Caco-2 (cell line): ENCODE measurements around the gene MAN1C1. TPM values are rescaled to one million over a fixed set of nuclear protein-coding genes. Genes with fewer than 3 reads are reported as not detected.

Experiments
- BruUV-seq: library from RNA; stranded (reverse); fragments of 400-500 nt; replicated peaks from 2 replicates; lab custom pipeline; 2021; lab: Mats Ljungman, UMichigan
- CTCF ChIA-PET: fragments of 300-600 bp; sonication (Branson Sonifier 250); formaldehyde crosslinking; loops from one replicate; lab custom pipeline; 2022; ENCODE audit warnings: antibody characterized with exemption; lab: Charles Lee
- POLR2A ChIA-PET: fragments of 300-600 bp; sonication (Branson Sonifier 250); formaldehyde crosslinking; loops from one replicate; lab custom pipeline; 2022; ENCODE audit warnings: antibody characterized with exemption; lab: Charles Lee
- DNase-seq, 2 experiments: peaks; one replicate each; pipeline versions ENCODE4 v3.0.0 to v3.0.0-alpha.2; 2020 to 2022
- H3K27me3 ChIP-seq: replicated peaks from 2 replicates; pipeline ENCODE4 v1.6.0; 2011; ENCODE audit warnings: low read length; ENCODE audit not compliant: control insufficient read depth, insufficient read depth
- H3K36me3 ChIP-seq: 2 replicates; pipeline ENCODE4 v1.5.1; 2011; ENCODE audit warnings: low read length; ENCODE audit not compliant: control insufficient read depth, insufficient read depth
- H3K4me1 ChIP-seq: fragments of 250-450 bp; sonication (Bioruptor Pico); 2 replicates; pipeline ENCODE4 v1.5.1; 2020; ENCODE audit warnings: mild to moderate bottlenecking
- H3K4me3 ChIP-seq: 2 replicates; pipeline ENCODE4 v1.5.1; 2011; ENCODE audit warnings: low read depth, mild to moderate bottlenecking, control low read depth, low read length
- H3K9me3 ChIP-seq: fragments of 250-450 bp; sonication (Bioruptor Pico); 2 replicates; pipeline ENCODE4 v1.5.1; 2020; ENCODE audit warnings: mild to moderate bottlenecking, moderate library complexity
- H3K27ac Mint-ChIP-seq: one replicate; pipeline ENCODE4 v1.8.0; 2022; ENCODE audit warnings: mixed read lengths; ENCODE audit not compliant: unreplicated experiment
- H3K27me3 Mint-ChIP-seq: one replicate; pipeline ENCODE4 v1.8.0; 2022; ENCODE audit warnings: mixed read lengths; ENCODE audit not compliant: insufficient read depth, unreplicated experiment
- H3K36me3 Mint-ChIP-seq: one replicate; pipeline ENCODE4 v1.8.0; 2022; ENCODE audit warnings: mild to moderate bottlenecking, mixed read lengths; ENCODE audit not compliant: insufficient read depth, unreplicated experiment
- H3K4me1 Mint-ChIP-seq: one replicate; pipeline ENCODE4 v1.8.0; 2022; ENCODE audit warnings: low read depth, mixed read lengths; ENCODE audit not compliant: unreplicated experiment
- H3K4me3 Mint-ChIP-seq: one replicate; pipeline ENCODE4 v1.8.0; 2022; ENCODE audit warnings: mild to moderate bottlenecking, moderate library complexity, mixed read lengths; ENCODE audit not compliant: unreplicated experiment
- H3K9me3 Mint-ChIP-seq: one replicate; pipeline ENCODE4 v1.8.0; 2022; ENCODE audit warnings: mixed read lengths; ENCODE audit not compliant: unreplicated experiment
- intact Hi-C: fragments of 100-400 bp; cut with micrococcal nuclease; formaldehyde crosslinking; loops from one replicate; pipeline ENCODE4 v1.10.0; 2022; ENCODE audit not compliant: unreplicated experiment
- total RNA-seq: library from RNA; stranded (reverse); gene quantifications from 2 replicates; pipeline ENCODE4 v1.2.3, GENCODE V29; 2022
- TF ChIP-seq, protein P1 (sequence below), 2 experiments: fragments of 200-600 bp in 1 of 2; IDR thresholded peaks; 1 replicate in 1 of 2; 2 replicates in 1 of 2; pipeline versions ENCODE4 v1.5.1 to v1.8.0; 2011 to 2022; ENCODE audit warnings: antibody characterized with exemption in 1 of 2, control low read depth in 1 of 2, inconsistent platforms in 1 of 2, low read depth in 1 of 2, low read length in 1 of 2, mild to moderate bottlenecking in 1 of 2, moderate library complexity in 1 of 2; ENCODE audit not compliant: insufficient read depth in 1 of 2, severe bottlenecking in 1 of 2, unreplicated experiment in 1 of 2

Gene MAN1C1
- total RNA-seq, 1 experiment from 2014 or later: 2.7 TPM

DNA sequence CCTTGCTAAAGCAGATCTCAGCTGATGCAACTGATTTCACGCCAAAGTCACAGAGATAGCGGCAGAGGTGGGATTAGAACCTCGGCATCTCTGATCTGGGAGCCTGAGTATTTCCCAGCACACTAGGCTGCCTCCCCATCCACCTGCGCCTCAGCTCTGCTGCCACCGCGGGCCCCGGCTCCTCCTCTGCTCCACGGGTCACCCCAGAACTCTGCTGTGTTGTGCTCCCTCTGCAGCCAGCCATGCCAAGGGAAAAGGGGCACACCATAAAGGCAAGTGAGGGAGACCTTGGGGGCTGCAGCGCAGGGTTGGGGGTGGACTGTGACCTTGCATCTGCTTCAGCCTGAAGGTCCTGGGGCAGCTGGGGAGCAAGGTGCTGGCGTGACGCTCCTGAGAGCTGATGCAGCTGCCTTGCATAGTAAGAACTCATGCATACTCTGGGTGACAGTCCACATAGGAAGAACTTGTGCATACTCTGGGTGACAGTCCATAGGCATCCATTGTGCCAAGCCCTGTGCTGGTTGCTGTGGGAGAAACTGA, 68.7 kb downstream of the MAN1C1 start:
- Mint-ChIP-seq H3K4me1 (no peaks in the 10 kb centered on the region), H3K4me3 (no peak overlapping the region), H3K27me3 (no peaks in the 10 kb centered on the region), H3K36me3 (no peaks in the 10 kb centered on the region), H3K9me3 (no peaks in the 10 kb centered on the region), H3K27ac (no peak overlapping the region)
- no peak overlapping the region for H3K4me3 ChIP-seq
- ChIA-PET POLR2A (no interaction called here), CTCF (no interaction called here)
- no TSS peak for BruUV-seq
- no peaks in the 10 kb centered on the region for H3K36me3 ChIP-seq
- intact Hi-C loops: no loop called here
- no peaks in the 10 kb centered on the region for H3K4me1 ChIP-seq
- TF ChIP-seq, protein P1, sequence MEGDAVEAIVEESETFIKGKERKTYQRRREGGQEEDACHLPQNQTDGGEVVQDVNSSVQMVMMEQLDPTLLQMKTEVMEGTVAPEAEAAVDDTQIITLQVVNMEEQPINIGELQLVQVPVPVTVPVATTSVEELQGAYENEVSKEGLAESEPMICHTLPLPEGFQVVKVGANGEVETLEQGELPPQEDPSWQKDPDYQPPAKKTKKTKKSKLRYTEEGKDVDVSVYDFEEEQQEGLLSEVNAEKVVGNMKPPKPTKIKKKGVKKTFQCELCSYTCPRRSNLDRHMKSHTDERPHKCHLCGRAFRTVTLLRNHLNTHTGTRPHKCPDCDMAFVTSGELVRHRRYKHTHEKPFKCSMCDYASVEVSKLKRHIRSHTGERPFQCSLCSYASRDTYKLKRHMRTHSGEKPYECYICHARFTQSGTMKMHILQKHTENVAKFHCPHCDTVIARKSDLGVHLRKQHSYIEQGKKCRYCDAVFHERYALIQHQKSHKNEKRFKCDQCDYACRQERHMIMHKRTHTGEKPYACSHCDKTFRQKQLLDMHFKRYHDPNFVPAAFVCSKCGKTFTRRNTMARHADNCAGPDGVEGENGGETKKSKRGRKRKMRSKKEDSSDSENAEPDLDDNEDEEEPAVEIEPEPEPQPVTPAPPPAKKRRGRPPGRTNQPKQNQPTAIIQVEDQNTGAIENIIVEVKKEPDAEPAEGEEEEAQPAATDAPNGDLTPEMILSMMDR (IDR thresholded peaks at IDR 0.05; ENCODE audit: insufficient read depth in 1 of 2, low read depth in 1 of 2, low read length in 1 of 2, severe bottlenecking in 1 of 2, unreplicated experiment in 1 of 2): no peak
- H3K27me3 ChIP-seq: no peaks in the 10 kb centered on the region
- H3K9me3 ChIP-seq: no peaks in the 10 kb centered on the region
- DNase-seq: no peak

DNA sequence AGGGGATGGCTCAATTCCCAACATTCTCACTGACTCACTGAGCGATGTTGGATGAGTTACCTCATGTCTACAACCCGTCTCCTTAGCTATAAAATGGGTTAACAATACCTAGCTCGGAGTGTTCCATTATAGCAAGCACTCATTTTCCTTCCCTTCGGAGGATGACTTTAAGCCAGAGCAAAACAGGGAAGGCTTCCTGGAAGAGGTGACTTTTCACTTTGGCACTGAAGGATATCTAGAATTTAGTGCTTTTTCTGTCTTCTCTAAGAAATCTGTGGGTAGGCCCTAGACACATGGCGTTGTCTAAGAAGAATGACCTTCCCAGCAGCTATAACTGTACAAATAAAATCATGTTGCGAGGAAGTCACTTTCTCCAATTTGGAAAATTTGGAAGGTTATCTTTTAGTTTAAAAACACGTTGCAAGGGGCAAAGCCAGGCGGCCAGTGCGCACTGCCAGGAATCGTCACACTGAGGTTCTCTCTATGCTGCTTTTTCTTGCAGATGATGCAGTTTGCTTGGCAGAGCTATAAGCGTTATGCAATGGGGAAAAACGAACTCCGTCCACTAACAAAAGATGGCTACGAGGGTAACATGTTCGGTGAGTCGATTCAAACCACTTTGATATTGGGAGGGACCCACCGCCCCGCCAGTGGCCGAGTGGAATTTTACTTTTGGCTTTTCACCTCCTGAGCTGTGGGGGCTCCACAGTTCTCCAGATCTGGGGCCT, 69.5 kb downstream of the MAN1C1 start:
- no peaks in the 10 kb centered on the region for H3K4me1 ChIP-seq
- no peaks in the 10 kb centered on the region for H3K36me3 Mint-ChIP-seq
- no peaks in the 10 kb centered on the region for H3K9me3 ChIP-seq
- ChIA-PET POLR2A (no interaction called here), CTCF (no interaction called here)
- H3K4me1 Mint-ChIP-seq: no peaks in the 10 kb centered on the region
- H3K36me3 ChIP-seq: no peaks in the 10 kb centered on the region
- no peak overlapping the region for H3K4me3 ChIP-seq
- no peaks in the 10 kb centered on the region for H3K27me3 Mint-ChIP-seq
- BruUV-seq: no TSS peak
- H3K9me3 Mint-ChIP-seq: no peaks in the 10 kb centered on the region
- TF ChIP-seq, protein P1 (IDR thresholded peaks at IDR 0.05; ENCODE audit: insufficient read depth in 1 of 2, low read depth in 1 of 2, low read length in 1 of 2, severe bottlenecking in 1 of 2, unreplicated experiment in 1 of 2): no peak
- H3K27ac Mint-ChIP-seq: no peak overlapping the region
- no peaks in the 10 kb centered on the region for H3K27me3 ChIP-seq
- H3K4me3 Mint-ChIP-seq: no peak overlapping the region
- intact Hi-C loops: no loop called here
- no peak for DNase-seq

- H3K36me3 ChIP-seq: no peaks in the 10 kb centered on the region
- no peaks in the 10 kb centered on the region for H3K4me1 ChIP-seq
- no TSS peak for BruUV-seq
- H3K9me3 ChIP-seq: no peaks in the 10 kb centered on the region
- H3K36me3 Mint-ChIP-seq: no peaks in the 10 kb centered on the region
- no peak overlapping the region for H3K27ac Mint-ChIP-seq
- H3K4me3 Mint-ChIP-seq: no peak overlapping the region
- no peaks in the 10 kb centered on the region for H3K4me1 Mint-ChIP-seq
- intact Hi-C loops: no loop called here
- H3K4me3 ChIP-seq: no peak overlapping the region
- no peaks in the 10 kb centered on the region for H3K27me3 Mint-ChIP-seq
- TF ChIP-seq, protein P1 (IDR thresholded peaks at IDR 0.05; ENCODE audit: insufficient read depth in 1 of 2, low read depth in 1 of 2, low read length in 1 of 2, severe bottlenecking in 1 of 2, unreplicated experiment in 1 of 2): no peak
- ChIA-PET CTCF (no interaction called here), POLR2A (no interaction called here)
- no peaks in the 10 kb centered on the region for H3K27me3 ChIP-seq
- no peak for DNase-seq
- no peaks in the 10 kb centered on the region for H3K9me3 Mint-ChIP-seq
Measured at GRCh38 chr1:25687221-25688017, 70.8 kb downstream of the MAN1C1 start.
